Placental pericyte (primary cell): ENCODE results near the gene UCMA. TPM values are rescaled to one million over a fixed set of nuclear protein-coding genes. Genes with fewer than 3 reads are reported as not detected.

ENCODE experiments used
- small RNA-seq: library from RNA; depleted of rRNA; stranded (forward); fragments of <200 nt; gene quantifications from one replicate; pipeline ENCODE3, GENCODE V24; 2012; ENCODE audit warnings: low replicate concordance
- total RNA-seq: library from RNA; depleted of rRNA; stranded (reverse); fragments of >200 nt; gene quantifications from 2 replicates; pipeline ENCODE4 v1.2.3, GENCODE V29; 2012

The UCMA gene
- not detected in 2 replicates for total RNA-seq

GRCh38 chr10:13234172-13234571 lies at the start of gene UCMA:
TSS of gene UCMA (minus strand) at chr10:13234374. CDS start at chr10:13234258, 116 bp downstream.

Small RNA genes lying within 50 kb of the gene (small RNA-seq; reads per million reads assigned to genes)
- gene RNU6-6P: 0.23 reads per million

Other genes starting within 250 kb of the UCMA start
- gene CCDC3, start 232.7 kb downstream of the UCMA start, total RNA-seq: under 0.01 and 1.3 TPM in 2 replicates
- gene OPTN, start 134.2 kb downstream of the UCMA start, total RNA-seq: 74.7 and 184 TPM in 2 replicates
- gene MCM10, start 72.8 kb downstream of the UCMA start, total RNA-seq: 0.44 and 21.8 TPM in 2 replicates
- gene PHYH, start 65.7 kb upstream of the UCMA start, total RNA-seq: 10.0 and 12.0 TPM in 2 replicates
- 20.1 and 37.8 TPM in 2 replicates for gene SEPHS1, start 113.9 kb upstream of the UCMA start, total RNA-seq